Thyroid gland (tissue), 4 donors: ENCODE results near the gene TMEM45B. TPM values are rescaled to one million over a fixed set of nuclear protein-coding genes. Genes with fewer than 3 reads are reported as not detected.
A peak's percentile ranks its signal among the peaks of the same experiment; 100 is the strongest.
"Not testable (repeated sequence)": the region's sequence is repeated elsewhere in the genome, so short reads cannot be mapped to it uniquely, and the experiment has no call there.

Experiments used
- DNase-seq, 2 donors: peaks; one replicate each; pipeline ENCODE4 v3.0.0-alpha.2; 2019
- H3K27ac ChIP-seq, 3 donors: fragments of 200-600 bp; sonication (generic); 1 replicate in 2 of 3; 2 replicates in 1 of 3; pipeline ENCODE4 v1.5.1; 2016 to 2019; ENCODE audit warnings: mild to moderate bottlenecking in 1 of 3, moderate library complexity in 1 of 3
- H3K27me3 ChIP-seq: fragments of 200-600 bp; sonication (generic); one replicate; pipeline ENCODE4 v1.5.1; 2019
- H3K36me3 ChIP-seq, 2 donors: fragments of 200-600 bp; sonication (generic); one replicate each; pipeline ENCODE4 v1.5.1; 2016 to 2019
- H3K4me1 ChIP-seq, 2 donors: fragments of 200-600 bp; sonication (generic); one replicate each; pipeline ENCODE4 v1.5.1; 2017 to 2019
- H3K4me3 ChIP-seq, 3 donors: fragments of 200-600 bp; sonication (generic); replicated peaks in 1 of 3; 1 replicate in 2 of 3; 2 replicates in 1 of 3; pipeline ENCODE4 v1.5.1; 2016; ENCODE audit warnings: mild to moderate bottlenecking in 1 of 3
- H3K9me3 ChIP-seq: fragments of 200-600 bp; sonication (generic); one replicate; pipeline ENCODE4 v1.5.1; 2017
- CTCF ChIP-seq, 6 experiments: fragments of 200-600 bp in 3 of 6; fragments of 450-650 bp in 3 of 6; sonication (generic) in 3 of 6; IDR thresholded peaks; one replicate each; pipeline ENCODE4 v1.5.1; 2016 to 2019; ENCODE audit warnings: antibody characterized with exemption in 6 of 6, mild to moderate bottlenecking in 2 of 6, inconsistent platforms in 1 of 6, moderate library complexity in 1 of 6
- POLR2A ChIP-seq, 2 donors: fragments of 450-650 bp; IDR thresholded peaks; one replicate each; pipeline ENCODE4 v1.6.1; 2017; ENCODE audit warnings: antibody characterized with exemption in 2 of 2, mild to moderate bottlenecking in 2 of 2, moderate library complexity in 1 of 2
- WGBS, 2 donors: methylation state at CpG; one replicate each; pipeline ENCODE4 v1.1.5; 2017; 5-methylcytosine and 5-hydroxymethylcytosine counted together
- intact Hi-C: fragments of 100-400 bp; cut with DNase I; formaldehyde crosslinking; loops from one replicate; pipeline ENCODE4 v1.15.1; 2023
- total RNA-seq, 4 donors: library from RNA; depleted of rRNA; stranded (reverse); fragments of >200 nt; gene quantifications; one replicate each; pipeline ENCODE4 v1.2.3, GENCODE V29; 2016

TMEM45B gene
- total RNA-seq, 4 donors from 2014 or later, result 8.1 to 28.1 (median 21.9) TPM

DNA sequence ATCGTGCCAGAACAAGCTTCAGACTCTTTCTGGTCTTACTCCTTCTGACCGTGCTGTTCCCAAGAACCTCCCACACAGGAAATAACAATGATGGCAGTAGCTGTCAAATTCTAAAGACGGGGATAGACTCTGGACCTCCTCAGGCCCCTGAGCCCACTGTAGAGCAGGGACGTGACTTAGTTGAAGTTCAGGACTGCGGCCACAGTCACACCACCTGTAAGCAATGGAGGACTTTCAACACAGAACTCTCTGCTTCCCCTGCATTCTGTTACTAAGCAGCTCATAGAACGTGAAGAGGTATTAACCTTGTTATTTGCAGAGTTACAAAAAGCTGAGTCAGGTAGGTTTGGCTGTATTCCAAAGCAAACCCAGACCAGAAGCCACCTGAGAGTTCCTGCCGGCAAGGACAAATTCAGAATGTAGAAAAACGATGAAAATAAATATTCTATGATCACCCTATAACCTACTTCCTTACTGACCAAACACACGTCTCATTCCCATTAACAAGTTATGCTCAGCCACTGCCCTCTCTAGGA, 12.7 kb downstream of the TMEM45B start:
- peak overlapping the region; percentile 83 to 91 (median 88) for H3K27ac ChIP-seq
- TF ChIP-seq CTCF (IDR thresholded peaks at IDR 0.05) (no peak), POLR2A (IDR thresholded peaks at IDR 0.05) (peak in 1 of 2 donors; percentile 74)
- intact Hi-C loops, result no loop called here
- peak; percentile 50 to 54 for DNase-seq
- no peaks in the 10 kb centered on the region for H3K27me3 ChIP-seq
- no peak overlapping the region for H3K4me3 ChIP-seq
- H3K9me3 ChIP-seq, result no peaks in the 10 kb centered on the region
- H3K36me3 ChIP-seq, result no peaks in the 10 kb centered on the region
- 17 to 18% methylated on average over 9 of the region's 9 CpGs for WGBS, 2 donors
- peaks cover 14 to 17% of the 10 kb centered on the region in 2 donors for H3K4me1 ChIP-seq

- intact Hi-C loops, H3K36me3 ChIP-seq, H3K4me3 ChIP-seq, H3K9me3 ChIP-seq, H3K27me3 ChIP-seq, DNase-seq: not testable (repeated sequence)
- Histone ChIP-seq H3K4me1 (peaks cover 14 to 17% of the 10 kb centered on the region in 2 donors), H3K27ac (peak overlapping the region in 1 of 3 donors; percentile 83)
These were observed 13.8 kb downstream of the TMEM45B start for GRCh38 chr11:129829497-129829896.

- H3K27me3 ChIP-seq, H3K4me3 ChIP-seq, intact Hi-C loops, DNase-seq, H3K9me3 ChIP-seq, H3K27ac ChIP-seq, H3K36me3 ChIP-seq: not testable (repeated sequence)
- 93% methylated on average over 4 of the region's 4 CpGs for WGBS, 2 donors
- peaks cover 14 to 17% of the 10 kb centered on the region in 2 donors for H3K4me1 ChIP-seq
These were observed 15.6 kb downstream of the TMEM45B start for GRCh38 chr11:129831227-129831626.

DNA sequence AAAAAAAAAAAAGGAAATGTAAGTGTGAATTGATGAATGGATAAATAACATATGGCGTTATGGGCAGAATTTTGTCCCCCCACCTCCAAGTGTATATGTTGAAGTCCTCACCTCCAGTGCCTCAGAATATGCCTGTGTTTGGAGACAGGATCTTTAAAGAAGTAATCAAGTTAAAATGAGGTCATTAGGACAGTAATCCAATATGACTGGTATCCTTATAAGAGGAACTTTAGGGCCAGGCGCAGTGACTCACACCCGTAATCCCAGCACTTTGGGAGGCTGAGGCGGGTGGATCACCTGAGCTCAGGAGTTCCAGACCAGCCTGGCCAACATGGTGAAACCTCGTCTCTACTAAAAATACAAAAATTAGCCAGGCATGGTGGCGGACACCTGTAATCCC, 17.6 kb downstream of the TMEM45B start:
- H3K27me3 ChIP-seq, intact Hi-C loops, H3K27ac ChIP-seq, H3K9me3 ChIP-seq, H3K4me1 ChIP-seq, DNase-seq, H3K4me3 ChIP-seq, H3K36me3 ChIP-seq: not testable (repeated sequence)
- WGBS, 2 donors, result 85 to 90% methylated on average over 6 of the region's 6 CpGs

DNA sequence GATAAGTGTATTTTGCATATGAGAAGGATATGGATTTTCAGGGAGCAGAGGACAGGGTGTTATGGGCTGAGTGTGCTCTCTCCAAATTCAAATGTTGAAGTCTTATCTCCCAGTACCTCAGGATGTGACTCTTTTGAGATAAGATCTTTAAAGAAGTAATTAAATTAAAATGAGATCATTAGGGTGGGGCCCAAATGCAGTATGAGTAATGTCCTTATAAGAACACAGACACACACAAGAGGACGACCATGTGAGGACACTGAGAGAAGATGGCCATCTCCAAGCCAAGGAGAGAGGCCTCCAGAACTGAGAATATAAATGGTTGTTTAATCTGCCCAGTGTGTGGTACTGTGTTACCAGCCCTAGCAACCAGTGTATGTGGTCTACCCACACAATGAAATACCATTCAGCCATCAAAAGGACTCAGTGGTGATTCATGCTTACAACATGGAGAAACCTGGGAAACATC, 20.8 kb downstream of the TMEM45B start:
- H3K4me3 ChIP-seq, H3K27ac ChIP-seq, DNase-seq, intact Hi-C loops, H3K9me3 ChIP-seq, H3K36me3 ChIP-seq, H3K4me1 ChIP-seq, H3K27me3 ChIP-seq: not testable (repeated sequence)
- 89 to 100% methylated on average over 1 of the region's 1 CpG for WGBS, 2 donors

GRCh38 chr11:129836979-129837378, 21.3 kb downstream of the TMEM45B start:
- DNase-seq, result no peak
- Histone ChIP-seq H3K4me1 (no peaks in the 10 kb centered on the region), H3K9me3 (no peaks in the 10 kb centered on the region), H3K27ac (no peak overlapping the region), H3K36me3 (no peaks in the 10 kb centered on the region), H3K27me3 (no peaks in the 10 kb centered on the region), H3K4me3 (no peak overlapping the region)
- 85 to 87% methylated on average over 9 of the region's 9 CpGs for WGBS, 2 donors
- TF ChIP-seq POLR2A (IDR thresholded peaks at IDR 0.05), result no peak
- TF ChIP-seq CTCF (IDR thresholded peaks at IDR 0.05), result no peak
- intact Hi-C loops, result no loop called here

- H3K4me3 ChIP-seq, result no peak overlapping the region
- H3K27me3 ChIP-seq, result no peaks in the 10 kb centered on the region
- no peak overlapping the region for H3K27ac ChIP-seq
- H3K9me3 ChIP-seq, result no peaks in the 10 kb centered on the region
- WGBS, 2 donors, result 43 to 55% methylated on average over 4 of the region's 4 CpGs
- TF ChIP-seq CTCF (IDR thresholded peaks at IDR 0.05) (no peak), POLR2A (IDR thresholded peaks at IDR 0.05) (no peak)
- no peaks in the 10 kb centered on the region for H3K36me3 ChIP-seq
- no peaks in the 10 kb centered on the region for H3K4me1 ChIP-seq
- no peak for DNase-seq
- intact Hi-C loops, result no loop called here
These were observed 24.6 kb downstream of the TMEM45B start for GRCh38 chr11:129840236-129840635.
